Activated CD4-positive, alpha-beta T cell treated with anti-CD3 and anti-CD28 coated beads, Interleukin-2, amount 10 ng/mL, durations not matched to agents 7 days and 5 days (primary cell): ENCODE results near the gene LY6G6F. TPM values are rescaled to one million over a fixed set of nuclear protein-coding genes. Genes with fewer than 3 reads are reported as not detected.

ENCODE experiments used
- CTCF ChIA-PET: fragments of 350-600 bp; sonication (Branson Sonifier 250); formaldehyde crosslinking; loops from one replicate; lab custom pipeline; 2021; ENCODE audit warnings: antibody characterized with exemption; lab: Charles Lee
- POLR2A ChIA-PET: fragments of 350-600 bp; sonication (Branson Sonifier 250); formaldehyde crosslinking; loops from one replicate; lab custom pipeline; 2021; ENCODE audit warnings: antibody characterized with exemption; lab: Charles Lee
- DNase-seq: peaks from one replicate; pipeline ENCODE4 v3.0.0-alpha.2; 2020
- H3K27ac Mint-ChIP-seq: one replicate; pipeline ENCODE4 v1.8.0; 2021; ENCODE audit warnings: mild to moderate bottlenecking, moderate library complexity, mixed read lengths
- H3K27me3 Mint-ChIP-seq: one replicate; pipeline ENCODE4 v1.8.0; 2021; ENCODE audit warnings: mixed read lengths
- H3K36me3 Mint-ChIP-seq: one replicate; pipeline ENCODE4 v1.8.0; 2021; ENCODE audit warnings: low read depth, mixed read lengths
- H3K4me1 Mint-ChIP-seq: one replicate; pipeline ENCODE4 v1.8.0; 2021; ENCODE audit warnings: mixed read lengths
- H3K4me3 Mint-ChIP-seq: one replicate; pipeline ENCODE4 v1.8.0; 2021; ENCODE audit warnings: mild to moderate bottlenecking, moderate library complexity, mixed read lengths
- H3K9me3 Mint-ChIP-seq: one replicate; pipeline ENCODE4 v1.8.0; 2021; ENCODE audit warnings: mixed read lengths
- total RNA-seq, 2 experiments: library from RNA; stranded (reverse); gene quantifications; one replicate each; pipeline ENCODE4 v1.2.3, GENCODE V29; 2021

LY6G6F gene
- total RNA-seq, 2 experiments from 2014 or later = not detected

GRCh38 chr6:31711233-31711632 lies 4.6 kb downstream of the LY6G6F start:
- Mint-ChIP-seq H3K4me3 (no peak overlapping the region), H3K36me3 (no peaks in the 10 kb centered on the region), H3K4me1 (peaks cover 29% of the 10 kb centered on the region), H3K9me3 (no peaks in the 10 kb centered on the region), H3K27ac (peak overlapping the region; percentile 72), H3K27me3 (peaks cover 7% of the 10 kb centered on the region)
- ChIA-PET CTCF (interaction anchor here (0.5 to 1.4 kb wide), 6 partner anchors 8 to 145 kb away, joined by 3 read pairs; partner anchors contain the start of genes ABHD16A and DDAH2), POLR2A (no interaction called here)
- DNase-seq = no peak

GRCh38 chr6:31712296-31712695 lies 5.6 kb downstream of the LY6G6F start:
- H3K36me3 Mint-ChIP-seq = no peaks in the 10 kb centered on the region
- H3K27ac Mint-ChIP-seq = peak overlapping the region; percentile 25
- H3K27me3 Mint-ChIP-seq = peaks cover 7% of the 10 kb centered on the region
- H3K4me3 Mint-ChIP-seq = no peak overlapping the region
- H3K4me1 Mint-ChIP-seq = peaks cover 29% of the 10 kb centered on the region
- no peaks in the 10 kb centered on the region for H3K9me3 Mint-ChIP-seq
- peak; percentile 38 for DNase-seq
- POLR2A ChIA-PET = no interaction called here
- CTCF ChIA-PET = interaction anchor here (0.7 to 2.6 kb wide), 5 partner anchors 9 to 113 kb away, joined by 3 to 13 read pairs (median 3); partner anchors contain the start of genes ABHD16A, DDAH2, LY6G6C and MPIG6B

DNA sequence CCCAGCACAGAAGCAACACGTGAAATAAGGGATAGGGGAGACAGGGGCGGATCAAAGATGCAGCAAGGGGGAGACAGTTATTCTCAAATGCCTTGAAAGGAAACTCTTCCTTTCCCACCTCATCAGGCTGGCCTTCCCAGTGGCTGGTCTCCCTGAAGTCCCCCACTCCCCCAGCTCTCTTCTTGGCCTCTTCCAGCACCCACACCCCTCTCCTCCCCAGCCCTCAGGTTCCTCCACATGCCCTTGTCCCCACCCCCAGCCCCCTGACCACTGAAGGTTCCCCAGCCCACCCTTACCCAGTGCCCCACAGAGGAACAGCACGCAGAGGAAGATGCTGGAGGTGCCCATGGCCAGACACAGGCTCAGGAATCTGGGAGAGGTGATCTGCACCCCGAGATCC lies 6.8 kb downstream of the LY6G6F start:
- Mint-ChIP-seq H3K27ac (no peak overlapping the region), H3K9me3 (no peaks in the 10 kb centered on the region), H3K4me3 (no peak overlapping the region), H3K36me3 (no peaks in the 10 kb centered on the region), H3K27me3 (peaks cover 7% of the 10 kb centered on the region), H3K4me1 (peaks cover 29% of the 10 kb centered on the region)
- DNase-seq = no peak
- CTCF ChIA-PET = interaction anchor here (0.8 to 2.6 kb wide), 3 partner anchors 9 to 69 kb away, joined by 3 to 13 read pairs (median 4); partner anchors contain the start of genes LY6G6C and MPIG6B
- POLR2A ChIA-PET = no interaction called here

DNA sequence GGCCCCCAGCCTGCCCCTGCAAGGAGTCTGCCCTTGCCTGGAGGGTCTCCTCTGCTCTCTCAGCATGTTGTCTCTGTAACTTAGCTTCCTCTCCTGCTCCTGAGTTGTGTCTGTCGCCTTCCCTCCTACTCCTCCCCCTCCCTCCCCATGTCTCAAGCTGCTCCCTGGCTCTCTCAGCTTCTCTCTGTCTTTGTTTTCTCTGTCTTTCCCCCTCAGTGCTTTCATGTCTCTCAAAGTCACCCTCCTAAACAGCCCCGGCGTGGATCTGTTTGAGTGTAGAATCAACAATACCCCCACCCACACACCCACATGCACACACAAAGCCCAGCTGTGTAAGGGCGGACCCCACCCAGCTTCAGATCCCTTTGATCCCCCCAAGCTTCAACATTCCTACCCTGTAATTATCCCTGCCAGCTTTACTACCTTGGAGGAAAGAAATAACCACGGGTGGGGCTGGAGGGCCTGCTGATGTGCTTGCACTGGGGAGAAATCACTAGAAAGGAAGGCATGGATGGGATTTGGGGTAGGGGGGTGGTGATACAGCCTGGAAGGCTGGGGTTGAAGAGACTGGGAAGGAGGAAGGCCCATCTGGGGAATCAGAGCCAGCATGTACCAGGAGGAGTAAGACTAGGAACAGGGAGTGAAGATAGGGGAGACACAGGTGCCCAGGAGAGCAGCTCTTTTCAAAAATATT lies 7.5 kb downstream of the LY6G6F start:
- DNase-seq = no peak
- Mint-ChIP-seq H3K4me3 (no peak overlapping the region), H3K9me3 (no peaks in the 10 kb centered on the region), H3K27ac (peak overlapping the region; percentile 38), H3K4me1 (peaks cover 29% of the 10 kb centered on the region), H3K27me3 (peaks cover 7% of the 10 kb centered on the region), H3K36me3 (no peaks in the 10 kb centered on the region)
- ChIA-PET CTCF (interaction anchor here (0.8 to 2.6 kb wide), 5 partner anchors 8 to 69 kb away, joined by 3 to 13 read pairs (median 4); partner anchors contain the start of genes ABHD16A, LY6G6C and MPIG6B), POLR2A (no interaction called here)

DNA sequence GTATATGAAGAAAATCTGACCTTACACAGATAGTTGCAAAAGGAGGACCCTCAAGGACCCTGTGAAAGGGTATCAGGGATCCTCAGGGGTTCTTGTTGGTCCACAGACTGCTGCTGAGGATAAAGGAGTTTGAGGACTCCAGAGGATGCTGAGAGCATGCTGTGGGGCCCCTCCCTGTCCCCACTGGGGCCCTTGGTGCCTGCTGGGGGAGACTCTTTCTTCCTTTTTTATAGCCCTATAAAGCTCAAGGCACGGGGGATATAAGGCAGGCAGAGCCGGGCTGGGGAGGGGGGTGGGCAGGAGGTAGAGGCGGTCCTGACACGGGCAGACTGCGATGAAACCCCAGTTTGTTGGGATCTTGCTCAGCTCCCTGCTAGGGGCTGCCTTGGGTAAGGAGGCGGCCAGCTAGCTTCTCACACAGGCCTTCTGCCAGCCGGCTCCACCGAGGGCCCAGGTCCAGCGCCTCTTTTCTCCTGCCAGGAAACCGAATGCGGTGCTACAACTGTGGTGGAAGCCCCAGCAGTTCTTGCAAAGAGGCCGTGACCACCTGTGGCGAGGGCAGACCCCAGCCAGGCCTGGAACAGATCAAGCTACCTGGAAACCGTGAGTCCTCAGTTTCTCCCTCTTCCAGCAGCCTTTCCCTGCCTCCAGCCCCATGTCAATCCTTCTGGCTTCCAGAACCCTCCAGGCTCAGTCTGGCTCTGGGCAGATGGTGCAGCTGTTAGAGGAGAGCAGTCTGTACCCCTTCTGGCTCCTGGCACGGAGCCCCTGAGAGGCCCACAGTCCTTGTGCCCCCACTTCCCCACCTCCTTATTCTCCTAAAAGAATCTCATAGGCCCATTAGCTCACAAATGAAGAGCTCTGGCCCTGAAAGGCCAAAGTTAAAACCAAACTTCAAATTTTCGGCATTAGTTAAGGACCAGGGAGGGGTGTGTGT lies 8.6 kb downstream of the LY6G6F start, which contains the start of gene LY6G6D:
Gene LY6G6D, plus strand, starts transcription at position 327 of the 937 bp plus-strand sequence. Its CDS starts 8 bp downstream, at position 335.
- POLR2A ChIA-PET = no interaction called here
- Mint-ChIP-seq H3K4me1 (peaks cover 28% of the 10 kb centered on the region), H3K36me3 (no peaks in the 10 kb centered on the region), H3K27me3 (peaks cover 7% of the 10 kb centered on the region), H3K4me3 (no peak within 1 kb of the TSS), H3K27ac (no peak within 1 kb of the TSS), H3K9me3 (no peaks in the 10 kb centered on the region)
- no peak for DNase-seq
- CTCF ChIA-PET = interaction anchor here (0.9 to 2.6 kb wide), 7 partner anchors 7 to 223 kb away, joined by 3 to 13 read pairs (median 4); partner anchors contain the start of genes ABHD16A, LY6G6C and MPIG6B

- Mint-ChIP-seq H3K4me3 (no peak overlapping the region), H3K36me3 (no peaks in the 10 kb centered on the region), H3K9me3 (no peaks in the 10 kb centered on the region), H3K27me3 (peaks cover 7% of the 10 kb centered on the region), H3K27ac (no peak overlapping the region), H3K4me1 (peaks cover 4% of the 10 kb centered on the region)
- no peak for DNase-seq
- ChIA-PET CTCF (no interaction called here), POLR2A (interaction anchor here (0.6 kb wide), 1 partner anchor 119 kb away, joined by 3 read pairs; no protein-coding TSS in a partner anchor)
Observed at GRCh38 chr6:31717499-31718222, 11.0 kb downstream of the LY6G6F start.

DNA sequence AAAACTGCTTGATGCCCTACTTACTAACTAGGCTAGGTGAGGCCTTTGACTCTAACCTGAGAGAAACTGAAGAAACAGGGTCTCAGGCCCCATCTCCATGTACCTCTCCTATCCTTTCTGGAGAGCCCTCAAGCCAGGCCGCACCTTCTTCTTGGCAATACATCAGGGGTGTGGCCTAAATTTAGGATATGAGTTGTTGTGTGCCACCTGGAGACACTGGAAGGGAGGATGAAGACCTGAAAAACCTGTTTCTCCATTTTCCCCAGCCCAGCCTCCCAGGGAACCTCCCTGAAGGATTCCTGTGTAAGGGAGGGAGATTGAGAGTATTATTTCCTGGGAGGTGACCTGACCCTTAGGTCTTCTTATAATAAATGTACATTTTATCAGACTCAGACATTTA lies 11.6 kb downstream of the LY6G6F start:
- H3K4me1 Mint-ChIP-seq = peaks cover 6% of the 10 kb centered on the region
- ChIA-PET CTCF (interaction anchor here (1.5 kb wide), 1 partner anchor 12 kb away, joined by 4 read pairs; no protein-coding TSS in a partner anchor), POLR2A (interaction anchor here (0.6 kb wide), 1 partner anchor 119 kb away, joined by 3 read pairs; no protein-coding TSS in a partner anchor)
- no peak for DNase-seq
- no peak overlapping the region for H3K4me3 Mint-ChIP-seq
- peaks cover 4% of the 10 kb centered on the region for H3K27me3 Mint-ChIP-seq
- no peaks in the 10 kb centered on the region for H3K9me3 Mint-ChIP-seq
- H3K27ac Mint-ChIP-seq = no peak overlapping the region
- H3K36me3 Mint-ChIP-seq = no peaks in the 10 kb centered on the region

GRCh38 chr6:31719001-31719400 lies 12.3 kb downstream of the LY6G6F start:
- Mint-ChIP-seq H3K27me3 (peaks cover 3% of the 10 kb centered on the region), H3K9me3 (no peaks in the 10 kb centered on the region), H3K27ac (peak overlapping the region; percentile 61), H3K4me3 (no peak overlapping the region), H3K4me1 (peaks cover 8% of the 10 kb centered on the region), H3K36me3 (no peaks in the 10 kb centered on the region)
- DNase-seq = no peak
- POLR2A ChIA-PET = no interaction called here
- CTCF ChIA-PET = interaction anchor here (1.5 kb wide), 1 partner anchor 11 kb away, joined by 4 read pairs; no protein-coding TSS in a partner anchor

DNA sequence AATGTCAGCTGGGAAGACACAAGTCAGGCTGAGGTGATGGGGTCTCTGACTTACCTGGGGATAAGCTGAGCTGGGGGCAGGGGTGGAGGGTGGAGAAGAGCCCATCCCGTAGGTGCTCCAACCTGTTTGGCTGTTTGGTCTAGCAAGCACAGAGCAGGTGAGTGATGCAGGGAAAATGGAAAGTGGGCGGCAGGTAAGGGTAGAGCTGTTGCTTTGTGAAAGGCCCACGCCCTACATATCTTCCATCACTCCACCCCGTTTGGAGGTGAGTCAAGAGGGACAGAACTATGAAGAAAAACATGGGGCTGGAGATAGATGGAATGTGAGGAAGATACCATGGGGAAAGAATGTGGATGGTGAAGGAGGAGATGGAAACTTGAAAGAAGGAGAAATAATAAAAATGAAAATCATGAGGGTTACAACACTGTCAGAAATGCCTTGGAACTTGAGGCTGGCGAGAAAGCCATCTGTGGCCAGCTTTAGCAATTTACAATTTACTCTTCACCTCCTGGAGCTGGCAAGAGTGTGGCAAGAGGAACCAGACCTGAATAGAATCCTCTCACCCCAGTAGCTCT lies 13.6 kb downstream of the LY6G6F start:
- no peak overlapping the region for H3K27ac Mint-ChIP-seq
- peaks cover 2% of the 10 kb centered on the region for H3K27me3 Mint-ChIP-seq
- no peak overlapping the region for H3K4me3 Mint-ChIP-seq
- POLR2A ChIA-PET = interaction anchor here (0.6 kb wide), 1 partner anchor 1186 kb away, joined by 3 read pairs; no protein-coding TSS in a partner anchor
- no peaks in the 10 kb centered on the region for H3K36me3 Mint-ChIP-seq
- no peaks in the 10 kb centered on the region for H3K9me3 Mint-ChIP-seq
- DNase-seq = no peak
- H3K4me1 Mint-ChIP-seq = peaks cover 13% of the 10 kb centered on the region
- CTCF ChIA-PET = interaction anchor here (0.5 to 1.1 kb wide), 3 partner anchors 9 to 75 kb away, joined by 3 to 4 read pairs (median 3); partner anchors contain the start of genes DDAH2 and MSH5

DNA sequence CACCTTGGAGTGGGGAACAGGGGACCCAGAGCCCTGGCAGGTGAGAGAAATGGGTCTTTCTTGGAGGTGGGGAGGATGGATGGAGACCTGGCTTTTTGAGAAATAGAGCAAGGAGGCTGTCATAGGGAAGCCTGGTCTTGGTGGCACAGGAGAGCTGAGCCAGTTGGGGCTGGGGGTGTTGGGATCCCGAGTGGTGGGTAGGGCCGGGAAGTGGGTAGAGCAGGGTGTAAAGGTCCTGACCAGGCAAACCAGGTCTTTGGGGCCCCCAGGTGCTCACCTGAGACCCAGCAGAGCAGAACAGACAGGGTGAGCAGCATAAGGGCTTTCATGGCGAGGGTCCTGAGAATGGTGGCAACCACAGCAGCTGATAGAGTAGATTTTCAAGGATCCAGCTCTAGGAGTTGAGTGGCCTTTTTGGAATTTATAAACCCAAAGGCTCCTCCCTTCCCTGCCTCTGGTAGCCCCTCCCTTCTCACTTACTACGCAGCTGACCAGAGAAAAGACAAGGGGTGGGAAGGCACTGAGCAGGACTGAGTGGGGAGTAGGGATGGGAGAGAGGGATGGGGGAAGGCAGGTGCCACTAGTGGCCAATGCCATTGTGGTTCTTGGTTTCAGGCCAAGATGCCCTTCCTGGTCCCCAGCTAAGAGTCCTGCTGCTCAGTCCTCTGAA lies 14.8 kb downstream of the LY6G6F start, which contains the start of gene LY6G6C:
Gene LY6G6C, minus strand, starts transcription at position 396 of the 670 bp plus-strand sequence. Its CDS starts 67 bp downstream, at position 329.
- H3K27me3 Mint-ChIP-seq = peaks cover 2% of the 10 kb centered on the region
- H3K4me1 Mint-ChIP-seq = peaks cover 24% of the 10 kb centered on the region
- ChIA-PET CTCF (interaction anchor here (3.1 kb wide), 1 partner anchor 8 kb away, joined by 13 read pairs; no protein-coding TSS in a partner anchor), POLR2A (no interaction called here)
- H3K27ac Mint-ChIP-seq = no peak within 1 kb of the TSS
- no peak for DNase-seq
- H3K36me3 Mint-ChIP-seq = peaks cover 5% of the 10 kb centered on the region
- H3K9me3 Mint-ChIP-seq = no peaks in the 10 kb centered on the region
- H3K4me3 Mint-ChIP-seq = no peak within 1 kb of the TSS

- peaks cover 10% of the 10 kb centered on the region for H3K36me3 Mint-ChIP-seq
- DNase-seq = no peak
- H3K27ac Mint-ChIP-seq = no peak overlapping the region
- H3K4me3 Mint-ChIP-seq = no peak overlapping the region
- peaks cover 2% of the 10 kb centered on the region for H3K27me3 Mint-ChIP-seq
- peaks cover 30% of the 10 kb centered on the region for H3K4me1 Mint-ChIP-seq
- CTCF ChIA-PET = interaction anchor here (3.1 kb wide), 1 partner anchor 9 kb away, joined by 13 read pairs; no protein-coding TSS in a partner anchor
- POLR2A ChIA-PET = no interaction called here
- H3K9me3 Mint-ChIP-seq = no peaks in the 10 kb centered on the region
Observed at GRCh38 chr6:31722173-31722572, 15.5 kb downstream of the LY6G6F start.
